ENCODE data around the gene MUC13. TPM values are rescaled to one million over a fixed set of nuclear protein-coding genes. Genes with fewer than 3 reads are reported as not detected.

The MUC13 gene
- total RNA-seq, 1 experiment from 2014 or later = not detected

GRCh38 chr3:124926426-124927101, 8.0 kb downstream of the MUC13 start:
- no peaks in the 10 kb centered on the region for H3K9me3 ChIP-seq (ENCODE audit: low read length)
- no peaks in the 10 kb centered on the region for H3K27me3 ChIP-seq (ENCODE audit: low read length)
- no peaks in the 10 kb centered on the region for H3K79me2 ChIP-seq (ENCODE audit: low read length)
- no peaks in the 10 kb centered on the region for H4K20me1 ChIP-seq (ENCODE audit: insufficient read depth, low read depth, low read length)
- no peak overlapping the region for H2AFZ ChIP-seq (ENCODE audit: low read length)
- H3K9ac ChIP-seq (ENCODE audit: low read length) = no peak overlapping the region
- H3K36me3 ChIP-seq (ENCODE audit: insufficient read depth, low read length) = no peaks in the 10 kb centered on the region
- DNase-seq = no peak
- no peak overlapping the region for H3K4me2 ChIP-seq (ENCODE audit: low read depth, low read length, poor library complexity, severe bottlenecking)
- H3K4me3 ChIP-seq (ENCODE audit: low read length) = no peak overlapping the region
- H3K9me2 ChIP-seq (replicated peaks; ENCODE audit: insufficient read depth, low read length) = no peaks in the 10 kb centered on the region
- no peaks in the 10 kb centered on the region; the same call in 1 of the 2 replicates for H3K4me1 ChIP-seq (ENCODE audit: low read length)
- no peak overlapping the region for H3K27ac ChIP-seq (ENCODE audit: low read length)

GRCh38 chr3:124924741-124925140, 9.8 kb downstream of the MUC13 start:
- Histone ChIP-seq H3K9me2 (replicated peaks; ENCODE audit: insufficient read depth, low read length) (no peaks in the 10 kb centered on the region), H3K4me1 (ENCODE audit: low read length) (no peaks in the 10 kb centered on the region; the same call in 1 of the 2 replicates), H3K36me3 (ENCODE audit: insufficient read depth, low read length) (no peaks in the 10 kb centered on the region), H3K4me2 (ENCODE audit: low read depth, low read length, poor library complexity, severe bottlenecking) (no peak overlapping the region), H3K9me3 (ENCODE audit: low read length) (no peaks in the 10 kb centered on the region), H2AFZ (ENCODE audit: low read length) (no peak overlapping the region), H3K4me3 (ENCODE audit: low read length) (no peak overlapping the region), H3K27me3 (ENCODE audit: low read length) (no peaks in the 10 kb centered on the region), H3K27ac (ENCODE audit: low read length) (no peak overlapping the region), H3K79me2 (ENCODE audit: low read length) (no peaks in the 10 kb centered on the region), H3K9ac (ENCODE audit: low read length) (no peak overlapping the region), H4K20me1 (ENCODE audit: insufficient read depth, low read depth, low read length) (no peaks in the 10 kb centered on the region)
- no peak for DNase-seq

- H3K27ac ChIP-seq (ENCODE audit: low read length) = no peak overlapping the region
- H3K4me1 ChIP-seq (ENCODE audit: low read length) = no peaks in the 10 kb centered on the region; the same call in 1 of the 2 replicates
- H4K20me1 ChIP-seq (ENCODE audit: insufficient read depth, low read depth, low read length) = no peaks in the 10 kb centered on the region
- H2AFZ ChIP-seq (ENCODE audit: low read length) = no peak overlapping the region
- DNase-seq = peak; percentile 64
- no peaks in the 10 kb centered on the region for H3K36me3 ChIP-seq (ENCODE audit: insufficient read depth, low read length)
- H3K9me2 ChIP-seq (replicated peaks; ENCODE audit: insufficient read depth, low read length) = no peaks in the 10 kb centered on the region
- 0 out of 2 replicates have a peak, but pooled peaks cover 3% of the 10 kb centered on the region for H3K27me3 ChIP-seq (ENCODE audit: low read length)
- H3K4me3 ChIP-seq (ENCODE audit: low read length) = no peak overlapping the region
- H3K79me2 ChIP-seq (ENCODE audit: low read length) = no peaks in the 10 kb centered on the region
- H3K9ac ChIP-seq (ENCODE audit: low read length) = no peak overlapping the region
- no peaks in the 10 kb centered on the region for H3K9me3 ChIP-seq (ENCODE audit: low read length)
- H3K4me2 ChIP-seq (ENCODE audit: low read depth, low read length, poor library complexity, severe bottlenecking) = no peak overlapping the region
These were observed 10.7 kb downstream of the MUC13 start for GRCh38 chr3:124923833-124924232.

- DNase-seq = no peak
- Histone ChIP-seq H3K9me2 (replicated peaks; ENCODE audit: insufficient read depth, low read length) (no peaks in the 10 kb centered on the region), H3K36me3 (ENCODE audit: insufficient read depth, low read length) (no peaks in the 10 kb centered on the region), H3K79me2 (ENCODE audit: low read length) (no peaks in the 10 kb centered on the region), H3K9ac (ENCODE audit: low read length) (no peak overlapping the region), H3K27me3 (ENCODE audit: low read length) (0 out of 2 replicates have a peak, but pooled peaks cover 3% of the 10 kb centered on the region), H2AFZ (ENCODE audit: low read length) (no peak overlapping the region), H3K4me1 (ENCODE audit: low read length) (no peaks in the 10 kb centered on the region), H3K9me3 (ENCODE audit: low read length) (no peaks in the 10 kb centered on the region), H3K4me3 (ENCODE audit: low read length) (no peak overlapping the region), H3K27ac (ENCODE audit: low read length) (no peak overlapping the region), H4K20me1 (ENCODE audit: insufficient read depth, low read depth, low read length) (no peaks in the 10 kb centered on the region), H3K4me2 (ENCODE audit: low read depth, low read length, poor library complexity, severe bottlenecking) (no peak overlapping the region)
These were observed 13.8 kb downstream of the MUC13 start for GRCh38 chr3:124920718-124921117.

GRCh38 chr3:124919756-124920155, 14.8 kb downstream of the MUC13 start:
- H3K27me3 ChIP-seq (ENCODE audit: low read length) = 0 out of 2 replicates have a peak, but pooled peaks cover 3% of the 10 kb centered on the region
- H3K9me3 ChIP-seq (ENCODE audit: low read length) = no peaks in the 10 kb centered on the region
- DNase-seq = no peak
- H3K9me2 ChIP-seq (replicated peaks; ENCODE audit: insufficient read depth, low read length) = no peaks in the 10 kb centered on the region
- H4K20me1 ChIP-seq (ENCODE audit: insufficient read depth, low read depth, low read length) = no peaks in the 10 kb centered on the region
- no peak overlapping the region for H3K9ac ChIP-seq (ENCODE audit: low read length)
- no peak overlapping the region for H3K4me3 ChIP-seq (ENCODE audit: low read length)
- H2AFZ ChIP-seq (ENCODE audit: low read length) = no peak overlapping the region; the same call in 1 of the 2 replicates
- H3K27ac ChIP-seq (ENCODE audit: low read length) = no peak overlapping the region
- no peak overlapping the region for H3K4me2 ChIP-seq (ENCODE audit: low read depth, low read length, poor library complexity, severe bottlenecking)
- no peaks in the 10 kb centered on the region for H3K36me3 ChIP-seq (ENCODE audit: insufficient read depth, low read length)
- no peaks in the 10 kb centered on the region for H3K79me2 ChIP-seq (ENCODE audit: low read length)
- no peaks in the 10 kb centered on the region for H3K4me1 ChIP-seq (ENCODE audit: low read length)

GRCh38 chr3:124918524-124918923, 16.0 kb downstream of the MUC13 start:
- DNase-seq = no peak
- no peaks in the 10 kb centered on the region for H4K20me1 ChIP-seq (ENCODE audit: insufficient read depth, low read depth, low read length)
- no peaks in the 10 kb centered on the region for H3K36me3 ChIP-seq (ENCODE audit: insufficient read depth, low read length)
- H3K79me2 ChIP-seq (ENCODE audit: low read length) = no peaks in the 10 kb centered on the region
- H3K9me3 ChIP-seq (ENCODE audit: low read length) = no peaks in the 10 kb centered on the region
- no peak overlapping the region for H3K4me2 ChIP-seq (ENCODE audit: low read depth, low read length, poor library complexity, severe bottlenecking)
- H3K4me1 ChIP-seq (ENCODE audit: low read length) = no peaks in the 10 kb centered on the region
- no peak overlapping the region for H3K27ac ChIP-seq (ENCODE audit: low read length)
- no peak overlapping the region for H3K9ac ChIP-seq (ENCODE audit: low read length)
- no peak overlapping the region for H3K4me3 ChIP-seq (ENCODE audit: low read length)
- H3K27me3 ChIP-seq (ENCODE audit: low read length) = 0 out of 2 replicates have a peak, but pooled peaks cover 3% of the 10 kb centered on the region
- H3K9me2 ChIP-seq (replicated peaks; ENCODE audit: insufficient read depth, low read length) = no peaks in the 10 kb centered on the region
- no peak overlapping the region for H2AFZ ChIP-seq (ENCODE audit: low read length)

- Histone ChIP-seq H3K36me3 (ENCODE audit: insufficient read depth, low read length) (no peaks in the 10 kb centered on the region), H4K20me1 (ENCODE audit: insufficient read depth, low read depth, low read length) (no peaks in the 10 kb centered on the region), H3K9ac (ENCODE audit: low read length) (no peak overlapping the region), H2AFZ (ENCODE audit: low read length) (no peak overlapping the region), H3K27ac (ENCODE audit: low read length) (no peak overlapping the region), H3K4me3 (ENCODE audit: low read length) (no peak overlapping the region), H3K79me2 (ENCODE audit: low read length) (no peaks in the 10 kb centered on the region), H3K4me2 (ENCODE audit: low read depth, low read length, poor library complexity, severe bottlenecking) (no peak overlapping the region), H3K27me3 (ENCODE audit: low read length) (0 out of 2 replicates have a peak, but pooled peaks cover 3% of the 10 kb centered on the region), H3K9me2 (replicated peaks; ENCODE audit: insufficient read depth, low read length) (no peaks in the 10 kb centered on the region), H3K4me1 (ENCODE audit: low read length) (no peaks in the 10 kb centered on the region), H3K9me3 (ENCODE audit: low read length) (no peaks in the 10 kb centered on the region)
- no peak for DNase-seq
These were observed 17.6 kb downstream of the MUC13 start for GRCh38 chr3:124916837-124917409.

GRCh38 chr3:124915254-124915653, 19.3 kb downstream of the MUC13 start:
- H3K9ac ChIP-seq (ENCODE audit: low read length) = no peak overlapping the region
- no peaks in the 10 kb centered on the region for H3K36me3 ChIP-seq (ENCODE audit: insufficient read depth, low read length)
- H3K27me3 ChIP-seq (ENCODE audit: low read length) = 0 out of 2 replicates have a peak, but pooled peaks cover 3% of the 10 kb centered on the region
- H4K20me1 ChIP-seq (ENCODE audit: insufficient read depth, low read depth, low read length) = no peaks in the 10 kb centered on the region
- no peaks in the 10 kb centered on the region for H3K9me2 ChIP-seq (replicated peaks; ENCODE audit: insufficient read depth, low read length)
- H2AFZ ChIP-seq (ENCODE audit: low read length) = no peak overlapping the region
- H3K4me1 ChIP-seq (ENCODE audit: low read length) = no peaks in the 10 kb centered on the region
- H3K9me3 ChIP-seq (ENCODE audit: low read length) = no peaks in the 10 kb centered on the region
- H3K79me2 ChIP-seq (ENCODE audit: low read length) = no peaks in the 10 kb centered on the region
- no peak for DNase-seq
- H3K4me3 ChIP-seq (ENCODE audit: low read length) = no peak overlapping the region
- H3K27ac ChIP-seq (ENCODE audit: low read length) = no peak overlapping the region
- no peak overlapping the region for H3K4me2 ChIP-seq (ENCODE audit: low read depth, low read length, poor library complexity, severe bottlenecking)
